Measurements from ENCODE around the gene SEC62.

SEC62 gene

GRCh38 chr3:169966951-169967915 lies 626 bp downstream of the SEC62 start:
- DNase-seq (ENCODE audit: low read depth in 3 of 3) = peak in 2 of 3 experiments; percentile 9 to 24

GRCh38 chr3:169968224-169968885 lies 1.7 kb downstream of the SEC62 start:
- no peak for DNase-seq (ENCODE audit: low read depth in 3 of 3)

DNA sequence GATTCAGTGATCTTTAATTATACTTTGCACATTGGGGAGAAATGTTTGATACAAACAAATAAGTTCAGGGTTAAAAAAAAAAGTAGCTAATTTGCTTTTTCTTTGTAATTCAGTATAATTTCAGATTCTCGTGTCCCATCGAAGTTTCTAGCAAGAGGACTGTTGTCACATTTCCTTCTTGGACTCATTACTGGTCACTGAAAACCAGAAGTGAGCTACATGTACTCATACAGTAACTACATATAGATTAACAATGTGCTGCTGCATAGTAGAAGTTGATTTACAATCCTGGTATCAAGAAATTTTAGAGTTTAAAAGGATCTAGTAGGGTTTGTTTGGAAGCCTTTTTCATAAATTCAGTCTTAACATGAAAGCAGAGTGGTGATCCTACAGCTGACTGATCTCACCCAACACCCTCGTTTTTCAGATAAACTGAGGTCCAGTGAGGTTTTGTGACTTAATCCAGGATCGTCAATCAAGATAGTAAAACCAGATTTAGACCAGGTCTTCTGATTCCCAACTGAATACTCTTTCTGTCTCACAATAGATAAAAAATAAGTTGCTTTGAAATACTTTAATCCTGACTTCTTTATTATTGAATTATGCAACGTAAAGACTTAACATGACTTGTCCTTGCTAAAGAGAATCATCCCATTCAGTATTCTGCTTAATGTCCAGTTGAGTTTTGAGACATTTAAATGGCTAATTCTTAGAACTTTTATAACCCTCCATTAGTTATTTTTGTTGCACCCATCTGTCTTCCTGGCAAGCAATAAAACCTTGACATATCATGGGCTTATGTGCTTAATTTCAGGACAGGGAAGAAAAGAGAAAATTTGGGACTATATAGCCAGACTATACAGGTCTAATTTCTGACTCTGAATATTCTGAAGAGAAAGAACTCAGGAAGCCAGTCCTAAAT lies 2.8 kb downstream of the SEC62 start:
- no peak for DNase-seq (ENCODE audit: low read depth in 3 of 3)

- DNase-seq (ENCODE audit: low read depth in 3 of 3) = no peak
These were observed 4.2 kb downstream of the SEC62 start for GRCh38 chr3:169970847-169971246.

GRCh38 chr3:169971522-169971921 lies 4.9 kb downstream of the SEC62 start:
- DNase-seq (ENCODE audit: low read depth in 3 of 3) = no peak

- no peak for DNase-seq (ENCODE audit: low read depth in 3 of 3)
These were observed 13.4 kb downstream of the SEC62 start for GRCh38 chr3:169980055-169980454.

GRCh38 chr3:169984292-169984691 lies 17.7 kb downstream of the SEC62 start:
- DNase-seq (ENCODE audit: low read depth in 3 of 3) = no peak

- no peak for DNase-seq (ENCODE audit: low read depth in 3 of 3)
These were observed 23.8 kb downstream of the SEC62 start for GRCh38 chr3:169990431-169990830.

- DNase-seq (ENCODE audit: low read depth in 3 of 3) = no peak
These were observed 25.5 kb downstream of the SEC62 start for GRCh38 chr3:169992156-169992555.

GRCh38 chr3:169992781-169993180 lies 26.2 kb downstream of the SEC62 start:
- no peak for DNase-seq (ENCODE audit: low read depth in 3 of 3)

GRCh38 chr3:169993761-169994160 lies 27.2 kb downstream of the SEC62 start:
- no peak for DNase-seq (ENCODE audit: low read depth in 3 of 3)

- DNase-seq (ENCODE audit: low read depth in 3 of 3) = no peak
These were observed 29.5 kb downstream of the SEC62 start for GRCh38 chr3:169996063-169996462.

DNA sequence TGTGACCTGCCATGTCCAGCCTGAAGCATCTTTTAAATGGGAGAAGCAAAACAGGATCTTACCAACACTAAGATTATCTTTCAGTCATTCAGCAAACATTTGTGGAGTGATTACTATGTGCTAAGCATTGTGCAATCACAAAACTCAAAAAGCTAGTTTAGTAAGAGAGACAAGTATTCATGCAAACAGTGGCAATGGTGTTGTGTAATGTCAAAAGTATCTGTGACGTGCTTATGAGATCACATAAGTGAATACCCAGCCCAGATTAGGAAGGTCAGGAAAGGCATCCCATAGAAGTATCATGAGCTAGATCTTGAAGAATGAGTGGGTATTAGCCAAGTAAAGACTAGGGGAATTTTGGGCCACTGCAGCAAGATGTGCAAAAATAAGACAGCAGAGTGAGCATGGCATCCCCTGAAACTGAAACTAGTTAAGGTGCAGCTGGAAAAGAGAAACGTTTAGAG lies 32.1 kb downstream of the SEC62 start:
- no peak for DNase-seq (ENCODE audit: low read depth in 3 of 3)

DNA sequence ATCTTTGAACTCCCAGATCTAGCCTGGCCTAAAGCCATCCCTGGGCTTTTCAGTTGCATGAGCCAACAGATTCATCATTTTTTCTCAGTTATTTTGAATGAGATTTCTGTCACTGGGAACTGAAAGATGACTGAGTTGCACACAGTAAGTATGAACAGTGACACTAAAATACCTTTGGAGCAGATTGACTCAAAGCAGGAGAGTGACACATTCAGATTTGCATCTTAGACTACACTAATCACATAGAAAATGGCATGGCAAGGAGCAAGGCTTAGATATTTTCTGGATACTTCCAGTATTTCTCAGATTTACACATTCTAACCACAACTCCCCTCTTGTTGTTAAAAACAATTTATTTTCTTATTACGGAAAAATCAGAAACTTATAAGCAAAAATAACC lies 32.8 kb downstream of the SEC62 start:
- DNase-seq (ENCODE audit: low read depth in 3 of 3) = no peak

- DNase-seq (ENCODE audit: low read depth in 3 of 3) = no peak
These were observed 33.4 kb downstream of the SEC62 start for GRCh38 chr3:170000051-170000450.

DNA sequence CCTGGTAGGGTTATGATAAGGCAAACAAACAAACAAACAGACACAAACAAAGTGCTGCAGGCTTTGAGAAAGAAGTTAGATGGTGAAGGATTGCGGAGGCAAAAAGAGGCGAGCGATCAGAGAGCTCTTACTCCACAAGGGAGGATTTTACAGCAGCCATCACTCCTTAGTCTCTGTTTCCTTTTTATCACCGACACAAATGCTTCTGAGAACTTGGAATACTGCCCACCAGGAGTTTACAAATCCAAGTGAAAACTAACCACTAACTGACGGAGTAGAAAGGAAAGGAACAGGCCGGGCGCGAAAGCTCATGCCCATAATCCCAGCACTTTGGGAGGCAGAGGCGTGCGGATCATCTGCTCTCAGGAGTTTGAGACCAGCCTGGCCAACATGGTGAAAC lies 35.6 kb downstream of the SEC62 start:
- DNase-seq (ENCODE audit: low read depth in 3 of 3) = no peak

DNA sequence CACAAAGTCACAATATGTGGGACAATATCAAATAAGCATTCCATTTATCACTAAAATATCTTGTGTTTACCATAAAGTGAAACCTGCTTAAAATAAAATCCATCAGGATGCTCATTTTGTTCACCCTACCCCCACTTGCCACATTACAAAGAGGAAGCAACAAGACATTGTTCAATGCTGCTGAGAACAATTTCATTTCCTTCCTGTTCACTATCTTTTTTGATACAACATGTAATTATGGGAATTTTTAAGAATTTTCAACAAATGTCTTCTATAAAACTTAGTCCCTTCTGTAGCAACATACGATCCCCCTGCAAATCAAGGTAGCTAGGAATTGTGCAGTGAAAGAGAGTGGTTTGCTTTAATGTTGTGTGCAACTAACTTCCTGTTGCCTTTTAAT lies 36.3 kb downstream of the SEC62 start:
- no peak for DNase-seq (ENCODE audit: low read depth in 3 of 3)

GRCh38 chr3:170003881-170004356 lies 37.3 kb downstream of the SEC62 start:
- no peak for DNase-seq (ENCODE audit: low read depth in 3 of 3)

DNA sequence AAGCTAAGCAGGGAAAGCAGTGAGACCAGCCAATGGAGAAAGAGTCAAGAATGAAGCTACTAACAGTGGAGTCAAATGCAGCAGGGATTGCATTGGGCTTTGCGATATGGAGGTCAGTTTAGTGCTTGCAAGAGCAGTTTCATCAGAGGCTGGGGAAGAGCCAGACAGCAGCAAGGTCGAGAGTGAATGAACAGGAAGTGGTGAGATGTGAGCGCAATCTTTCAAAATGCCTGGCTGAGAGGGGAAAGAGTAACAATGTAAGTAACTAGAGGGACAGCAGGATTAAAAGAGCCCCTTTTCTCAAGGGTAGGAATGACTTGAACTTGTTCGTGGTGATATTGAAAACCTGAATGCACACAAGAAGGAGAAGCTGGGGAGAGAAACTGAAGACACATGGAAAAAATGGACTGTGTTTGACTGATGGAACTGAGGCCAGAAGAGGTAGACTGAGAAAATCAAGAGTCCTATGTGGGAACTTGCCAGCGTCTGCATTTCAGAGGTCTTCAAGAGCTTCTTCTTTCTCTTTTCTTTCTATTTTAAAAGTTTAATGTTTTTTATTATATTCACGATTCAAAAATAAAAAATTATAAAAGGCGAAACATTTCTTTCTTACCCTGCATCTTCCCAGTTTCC lies 40.5 kb downstream of the SEC62 start:
- peak in 1 of 3 experiments; percentile 15 for DNase-seq (ENCODE audit: low read depth in 3 of 3)

DNA sequence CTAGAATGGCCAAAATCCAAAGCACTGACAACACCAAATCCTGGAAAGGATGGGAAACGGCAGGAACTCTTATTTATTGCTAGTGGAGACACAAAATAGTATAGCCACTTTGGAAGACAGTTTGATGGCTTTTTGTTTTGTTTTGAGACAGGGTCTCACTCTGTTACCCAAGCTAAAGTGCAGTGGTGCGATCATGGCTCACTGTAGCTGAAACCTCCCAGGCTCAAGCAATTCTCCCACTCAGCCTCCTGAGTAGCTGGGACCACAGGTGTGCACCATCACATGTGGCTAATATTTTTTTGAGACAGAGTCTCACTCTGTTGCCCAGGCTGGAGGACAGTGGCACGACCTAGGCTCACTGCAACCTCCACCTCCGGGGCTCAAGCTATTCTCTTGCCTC lies 43.9 kb downstream of the SEC62 start:
- DNase-seq (ENCODE audit: low read depth in 3 of 3) = no peak
